Fibroblast of mammary gland (primary cell): ENCODE results near the gene EDA.

Experiments
- DNase-seq: peaks from one replicate; pipeline ENCODE4 v3.0.0-alpha.2; 2010; ENCODE audit warnings: low read depth
- H3K4me3 ChIP-seq: 2 replicates; pipeline ENCODE4 v1.5.1; 2011; ENCODE audit warnings: low read depth, mild to moderate bottlenecking, low read length, moderate library complexity; ENCODE audit not compliant: control insufficient read depth
- TF ChIP-seq, protein P1 (sequence below): conservative IDR thresholded peaks from 2 replicates; pipeline ENCODE4 v1.5.1; 2011; ENCODE audit warnings: low read depth, low read length, inconsistent platforms; ENCODE audit not compliant: control insufficient read depth, insufficient read depth

Gene EDA

DNA sequence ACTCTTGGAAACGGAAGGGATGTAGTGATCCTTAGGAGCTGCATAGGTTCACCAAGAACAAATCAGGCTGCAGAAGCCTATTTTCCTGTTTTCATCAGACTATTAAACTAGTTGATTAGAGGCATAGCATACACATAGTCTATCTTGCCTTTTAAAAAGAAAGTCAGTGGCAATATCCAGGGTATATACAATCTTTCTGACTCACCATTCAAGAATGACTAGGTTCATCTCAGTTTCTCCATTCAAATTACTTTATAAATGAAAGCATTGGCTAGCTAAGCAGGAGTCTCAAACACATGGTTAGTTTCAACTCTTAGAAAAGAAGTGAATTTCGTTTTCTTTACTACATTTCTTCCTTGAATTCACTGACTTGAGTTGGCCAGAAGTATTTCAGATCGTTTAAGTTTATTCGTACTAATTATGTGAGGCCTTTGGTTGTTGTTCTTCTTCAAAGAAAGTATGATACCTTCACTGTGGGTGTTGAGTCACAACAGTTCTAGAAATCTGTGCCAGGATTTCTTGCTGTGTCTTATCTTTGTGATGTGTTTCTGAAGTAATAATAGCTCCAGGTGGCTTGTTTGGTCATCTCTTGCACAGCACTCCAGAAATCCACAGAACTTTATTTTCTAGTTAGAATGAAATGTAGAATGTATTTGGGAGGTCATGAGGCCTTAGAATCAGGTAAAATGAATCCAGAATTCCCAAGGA lies 345.6 kb downstream of the EDA start:
- no peak for DNase-seq
- TF ChIP-seq, protein P1, sequence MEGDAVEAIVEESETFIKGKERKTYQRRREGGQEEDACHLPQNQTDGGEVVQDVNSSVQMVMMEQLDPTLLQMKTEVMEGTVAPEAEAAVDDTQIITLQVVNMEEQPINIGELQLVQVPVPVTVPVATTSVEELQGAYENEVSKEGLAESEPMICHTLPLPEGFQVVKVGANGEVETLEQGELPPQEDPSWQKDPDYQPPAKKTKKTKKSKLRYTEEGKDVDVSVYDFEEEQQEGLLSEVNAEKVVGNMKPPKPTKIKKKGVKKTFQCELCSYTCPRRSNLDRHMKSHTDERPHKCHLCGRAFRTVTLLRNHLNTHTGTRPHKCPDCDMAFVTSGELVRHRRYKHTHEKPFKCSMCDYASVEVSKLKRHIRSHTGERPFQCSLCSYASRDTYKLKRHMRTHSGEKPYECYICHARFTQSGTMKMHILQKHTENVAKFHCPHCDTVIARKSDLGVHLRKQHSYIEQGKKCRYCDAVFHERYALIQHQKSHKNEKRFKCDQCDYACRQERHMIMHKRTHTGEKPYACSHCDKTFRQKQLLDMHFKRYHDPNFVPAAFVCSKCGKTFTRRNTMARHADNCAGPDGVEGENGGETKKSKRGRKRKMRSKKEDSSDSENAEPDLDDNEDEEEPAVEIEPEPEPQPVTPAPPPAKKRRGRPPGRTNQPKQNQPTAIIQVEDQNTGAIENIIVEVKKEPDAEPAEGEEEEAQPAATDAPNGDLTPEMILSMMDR: no peak
- H3K4me3 ChIP-seq: no peak overlapping the region

DNA sequence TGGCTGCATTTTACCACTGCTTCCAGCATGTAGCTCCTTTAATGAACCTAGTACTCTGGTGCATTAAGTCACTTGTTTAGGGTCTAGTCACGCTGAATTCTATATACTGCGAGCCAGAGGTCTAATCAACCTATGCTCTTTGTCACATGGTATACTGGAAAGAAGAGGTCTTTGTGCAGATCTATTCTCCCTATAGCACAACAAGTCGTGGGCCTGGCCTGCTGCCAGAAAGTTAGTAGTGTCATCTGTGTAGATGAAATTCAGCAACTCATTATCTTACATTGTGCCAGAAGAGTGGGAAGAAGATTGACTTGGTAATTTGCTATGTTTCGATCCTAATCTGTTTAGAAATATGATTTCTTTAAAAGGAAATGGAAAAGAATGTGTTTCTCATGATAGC lies 353.0 kb downstream of the EDA start:
- no peak for DNase-seq
- H3K4me3 ChIP-seq: no peak overlapping the region
- TF ChIP-seq, protein P1: no peak

DNA sequence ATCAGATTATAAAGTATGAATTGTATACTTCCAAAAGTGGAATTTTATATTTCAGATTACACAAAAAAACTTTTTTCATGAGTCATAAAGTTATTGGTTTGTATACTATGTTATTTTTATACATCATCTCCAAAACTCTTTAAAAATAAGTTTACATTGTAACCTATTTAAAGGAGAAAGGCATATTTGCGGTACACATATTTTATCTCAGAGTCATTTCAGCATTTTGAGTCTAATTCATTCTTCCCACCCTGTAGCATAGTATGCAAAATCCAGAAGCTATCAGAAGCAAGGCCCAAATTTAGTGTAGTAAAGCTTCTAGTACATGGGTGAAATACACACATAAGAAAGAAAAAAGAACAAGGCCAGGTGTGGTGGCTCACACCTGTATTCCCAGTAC lies 353.5 kb downstream of the EDA start:
- no peak for DNase-seq
- TF ChIP-seq, protein P1: no peak
- no peak overlapping the region for H3K4me3 ChIP-seq

DNA sequence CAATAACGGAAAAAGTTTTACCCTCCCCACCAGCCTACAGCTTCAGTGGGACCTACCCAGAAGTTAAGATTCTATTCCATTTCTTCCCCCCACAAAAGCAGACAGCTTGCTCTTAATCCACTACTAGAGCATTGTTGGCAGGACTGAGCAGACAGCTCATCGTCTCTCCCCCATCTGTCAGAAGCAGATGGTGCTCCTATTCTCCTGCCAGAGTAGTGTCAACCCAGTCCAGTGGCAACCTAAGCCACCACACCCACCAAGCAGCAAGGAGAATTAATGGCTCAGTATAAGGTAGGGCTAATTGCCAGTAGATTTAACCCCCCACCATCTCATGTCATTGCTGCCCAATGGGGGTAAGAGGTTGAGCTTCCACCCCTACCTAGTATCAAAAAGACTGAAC lies 371.8 kb downstream of the EDA start:
- DNase-seq: peak; percentile 6
- TF ChIP-seq, protein P1: no peak
- no peak overlapping the region for H3K4me3 ChIP-seq

DNA sequence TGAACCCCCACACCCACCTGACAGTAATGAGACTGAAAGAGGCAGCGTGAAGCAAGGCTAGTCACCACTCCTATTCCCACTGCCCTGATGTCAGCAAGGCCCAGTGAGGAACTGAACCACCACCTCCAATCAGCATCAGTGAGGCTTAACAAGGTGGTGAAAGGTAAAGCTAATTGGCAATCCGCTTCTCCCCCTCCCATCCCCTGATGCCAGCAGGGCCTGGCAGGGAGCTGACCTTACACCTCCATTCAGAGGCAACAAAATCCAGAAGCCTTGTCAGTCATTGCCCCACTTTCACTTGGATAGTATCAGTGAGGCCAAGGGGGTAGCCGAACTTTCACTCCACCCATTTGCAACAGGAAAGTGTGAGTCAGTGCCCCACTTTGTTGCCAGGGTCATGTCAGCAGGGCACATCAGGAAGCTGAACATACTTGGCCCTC lies 373.1 kb downstream of the EDA start:
- no peak overlapping the region for H3K4me3 ChIP-seq
- TF ChIP-seq, protein P1: no peak
- DNase-seq: peak; percentile 20

DNA sequence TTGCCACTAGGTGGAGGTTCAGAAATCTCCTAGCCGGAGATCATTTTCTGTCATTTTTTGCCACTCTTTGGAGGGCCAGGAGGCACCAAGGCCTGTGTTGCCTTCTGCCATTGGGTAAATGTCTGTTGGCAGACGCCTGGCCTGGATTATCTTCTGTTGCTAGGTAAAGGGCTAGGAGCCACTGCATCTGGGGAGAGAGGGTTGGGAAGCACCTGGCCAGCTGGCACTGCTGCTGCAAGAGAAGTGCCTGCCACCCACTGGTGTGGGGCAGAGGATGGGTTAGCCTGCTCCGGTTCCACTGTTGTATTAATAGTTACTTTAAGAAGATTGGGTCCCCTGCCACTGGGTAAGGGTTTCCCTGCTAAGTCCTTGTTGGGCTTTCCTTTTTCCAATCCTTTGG lies 375.8 kb downstream of the EDA start:
- H3K4me3 ChIP-seq: no peak overlapping the region
- no peak for DNase-seq
- TF ChIP-seq, protein P1: no peak
